Mucosa of rectum (tissue), 2 donors: Measurements from ENCODE around the gene TTC23.
A peak's percentile ranks its signal among the peaks of the same experiment; 100 is the strongest.

Experiments used
- H3K27ac ChIP-seq, 2 donors: one replicate each; pipeline ENCODE4 v1.7.0; 2013; ENCODE audit warnings: inconsistent platforms in 2 of 2, low read depth in 2 of 2, low read length in 2 of 2
- H3K27me3 ChIP-seq, 2 donors: one replicate each; pipeline ENCODE4 v1.7.0; 2013; ENCODE audit warnings: low read length in 2 of 2; ENCODE audit not compliant: control insufficient read depth in 2 of 2, insufficient read depth in 2 of 2
- H3K36me3 ChIP-seq, 2 donors: one replicate each; pipeline ENCODE4 v1.7.0; 2013; ENCODE audit warnings: low read length in 2 of 2; ENCODE audit not compliant: control insufficient read depth in 2 of 2, insufficient read depth in 2 of 2
- H3K4me1 ChIP-seq, 2 donors: one replicate each; pipeline ENCODE4 v1.7.0; 2013; ENCODE audit warnings: low read length in 2 of 2, mild to moderate bottlenecking in 1 of 2; ENCODE audit not compliant: control insufficient read depth in 2 of 2, insufficient read depth in 2 of 2
- H3K4me3 ChIP-seq, 2 donors: one replicate each; pipeline ENCODE4 v1.7.0; 2013; ENCODE audit warnings: low read length in 2 of 2
- H3K9ac ChIP-seq, 2 donors: one replicate each; pipeline ENCODE4 v1.7.0; 2013; ENCODE audit warnings: low read length in 2 of 2, low read depth in 1 of 2, mild to moderate bottlenecking in 1 of 2
- H3K9me3 ChIP-seq, 2 donors: one replicate each; pipeline ENCODE4 v1.7.0; 2013; ENCODE audit warnings: low read length in 2 of 2; ENCODE audit not compliant: control insufficient read depth in 2 of 2
- donor health status: healthy.
- donor health status: Normal muscosa, but diverticular disease.

TTC23 gene, protein sequence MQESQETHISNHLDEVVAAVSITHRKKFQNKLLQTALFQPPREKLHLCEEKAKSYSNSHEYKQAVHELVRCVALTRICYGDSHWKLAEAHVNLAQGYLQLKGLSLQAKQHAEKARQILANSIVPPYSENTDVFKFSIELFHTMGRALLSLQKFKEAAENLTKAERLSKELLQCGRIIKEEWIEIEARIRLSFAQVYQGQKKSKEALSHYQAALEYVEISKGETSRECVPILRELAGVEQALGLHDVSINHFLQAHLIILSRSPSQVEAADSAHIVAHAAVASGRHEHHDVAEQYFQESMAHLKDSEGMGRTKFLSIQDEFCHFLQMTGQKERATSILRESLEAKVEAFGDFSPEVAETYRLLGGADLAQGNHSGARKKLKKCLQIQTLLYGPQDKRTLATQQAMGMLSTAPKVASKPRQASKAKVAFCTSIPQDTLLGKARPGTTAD

DNA sequence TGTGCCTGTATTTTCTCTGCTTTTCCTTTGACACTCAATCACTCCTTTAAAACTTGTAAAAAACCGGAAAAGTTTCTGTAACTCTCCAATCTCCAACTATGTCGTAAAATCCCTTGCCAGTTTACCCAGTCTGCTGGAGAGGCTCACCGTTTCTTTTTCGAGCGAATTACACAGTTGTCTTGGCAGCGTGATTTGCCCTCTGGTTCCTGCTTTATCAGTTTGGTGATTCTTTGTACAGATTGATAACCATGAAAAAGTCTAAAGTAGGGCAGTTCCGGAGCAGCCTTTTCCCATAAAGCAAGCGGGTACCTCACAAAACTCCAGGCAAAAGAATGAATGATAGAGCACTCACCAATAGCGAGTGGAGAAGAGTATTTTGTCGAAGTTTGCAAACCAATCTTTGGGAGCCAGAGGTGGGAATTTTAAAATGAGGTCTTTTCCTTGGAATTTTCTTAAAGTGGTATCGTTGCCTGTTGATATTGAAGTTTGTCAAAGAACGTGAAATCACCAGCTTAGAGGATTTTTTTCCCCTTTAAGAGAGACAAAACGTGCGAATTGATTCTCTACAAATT, at the start of gene TTC23:
TTC23 (minus strand) TSS at position 312 of the 572 bp plus-strand sequence. CDS start 20,869 bp downstream, outside the sequence.
- Histone ChIP-seq H3K9ac (peak within 1 kb of the TSS; percentile 78 to 88), H3K4me3 (peak within 1 kb of the TSS; percentile 85 to 88), H3K9me3 (no peaks in the 10 kb centered on the region), H3K27ac (peak within 1 kb of the TSS; percentile 95 to 96), H3K27me3 (no peaks in the 10 kb centered on the region), H3K36me3 (no peaks in the 10 kb centered on the region), H3K4me1 (peaks cover 15 to 18% of the 10 kb centered on the region in 2 donors)

DNA sequence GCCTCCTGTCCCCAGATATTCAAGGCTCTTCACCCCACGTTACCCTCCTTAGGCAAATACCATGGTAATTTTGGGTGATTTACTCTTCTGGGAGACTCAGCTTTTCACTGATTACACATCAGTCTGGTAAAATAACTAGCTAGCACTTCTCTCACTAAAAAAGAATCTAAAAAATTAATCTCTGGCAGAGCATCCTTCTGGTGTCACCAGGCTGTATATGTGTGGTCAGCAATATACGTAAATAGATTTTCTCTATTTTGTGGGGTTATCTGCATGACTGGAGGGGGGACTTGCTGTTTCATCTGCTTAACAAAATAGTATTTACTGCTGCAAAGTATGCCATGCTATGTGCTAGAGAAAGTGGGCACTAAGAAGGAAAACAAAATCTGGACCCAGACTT, 47.0 kb upstream of the TTC23 start:
- Histone ChIP-seq H3K4me3 (no peak overlapping the region), H3K9me3 (no peaks in the 10 kb centered on the region), H3K27me3 (no peaks in the 10 kb centered on the region), H3K36me3 (peaks cover 0 to under 1% of the 10 kb centered on the region in 2 donors), H3K4me1 (no peaks in the 10 kb centered on the region), H3K9ac (no peak overlapping the region), H3K27ac (no peak overlapping the region)

DNA sequence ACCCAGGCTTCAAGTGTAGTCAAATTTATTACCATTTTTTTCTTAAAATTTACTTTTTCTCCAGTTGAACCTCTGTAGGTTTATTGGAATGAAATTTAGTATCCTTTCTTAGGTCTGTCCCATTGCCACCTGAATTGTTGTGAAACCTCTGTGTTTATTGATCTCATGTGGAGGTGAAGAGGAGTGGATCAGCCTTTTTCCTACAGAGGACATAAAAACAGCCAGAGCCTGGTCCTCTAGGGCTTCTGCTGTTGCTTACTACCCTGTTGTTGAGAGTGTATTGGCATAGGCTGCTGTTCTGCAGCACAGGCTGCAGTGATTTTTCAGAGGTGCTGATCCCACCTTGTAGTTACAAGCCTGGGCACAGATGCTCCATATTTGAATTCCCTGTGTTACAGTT, 46.5 kb upstream of the TTC23 start:
- Histone ChIP-seq H3K4me1 (no peaks in the 10 kb centered on the region), H3K27ac (no peak overlapping the region), H3K9ac (no peak overlapping the region), H3K9me3 (no peaks in the 10 kb centered on the region), H3K36me3 (peaks cover 0 to 2% of the 10 kb centered on the region in 2 donors), H3K27me3 (no peaks in the 10 kb centered on the region), H3K4me3 (no peak overlapping the region)

DNA sequence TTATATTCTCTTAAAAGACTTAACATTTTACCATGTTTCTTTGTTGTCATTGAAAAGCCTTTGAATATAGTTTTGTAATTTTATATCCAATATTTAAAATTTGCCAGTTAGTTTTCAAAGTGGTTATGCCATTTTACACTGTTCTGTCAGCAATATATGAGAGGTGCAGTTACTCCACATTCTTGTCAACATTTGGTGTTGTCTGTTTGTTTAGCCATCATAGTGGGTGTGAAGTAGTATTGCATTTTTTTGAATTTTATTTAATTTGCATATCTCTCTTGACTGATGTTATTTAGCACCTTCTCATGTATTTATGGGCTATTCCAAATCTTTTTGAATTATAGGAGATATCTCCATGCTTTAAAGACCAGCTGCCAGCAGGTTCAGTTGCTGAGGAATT, 42.3 kb upstream of the TTC23 start:
- H3K4me1 ChIP-seq: no peaks in the 10 kb centered on the region
- no peaks in the 10 kb centered on the region for H3K27me3 ChIP-seq
- H3K9ac ChIP-seq: no peak overlapping the region
- peaks cover 0 to 2% of the 10 kb centered on the region in 2 donors for H3K36me3 ChIP-seq
- no peak overlapping the region for H3K4me3 ChIP-seq
- no peaks in the 10 kb centered on the region for H3K9me3 ChIP-seq
- H3K27ac ChIP-seq: no peak overlapping the region

DNA sequence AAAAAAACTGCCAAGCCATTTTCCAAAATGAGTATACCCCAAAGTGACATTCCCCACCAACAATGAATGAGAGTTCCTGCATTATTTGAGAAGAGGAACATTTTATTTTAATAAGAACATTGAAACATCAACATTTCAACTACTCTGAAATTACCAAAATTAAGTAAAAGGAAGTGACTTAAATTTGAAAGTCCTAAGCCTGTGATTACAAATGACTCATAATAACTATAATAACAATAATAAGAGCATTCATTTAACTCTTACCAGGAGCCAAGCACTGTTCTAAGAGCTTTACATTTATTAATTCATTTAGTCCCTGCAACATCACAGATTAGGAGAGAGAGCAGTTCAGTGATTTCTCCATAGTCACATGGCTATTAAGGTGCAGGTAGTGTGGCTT, 34.3 kb upstream of the TTC23 start:
- H3K4me1 ChIP-seq: no peaks in the 10 kb centered on the region
- H3K4me3 ChIP-seq: no peak overlapping the region
- H3K36me3 ChIP-seq: no peaks in the 10 kb centered on the region
- no peak overlapping the region for H3K9ac ChIP-seq
- H3K27me3 ChIP-seq: no peaks in the 10 kb centered on the region
- no peaks in the 10 kb centered on the region for H3K9me3 ChIP-seq
- no peak overlapping the region for H3K27ac ChIP-seq

DNA sequence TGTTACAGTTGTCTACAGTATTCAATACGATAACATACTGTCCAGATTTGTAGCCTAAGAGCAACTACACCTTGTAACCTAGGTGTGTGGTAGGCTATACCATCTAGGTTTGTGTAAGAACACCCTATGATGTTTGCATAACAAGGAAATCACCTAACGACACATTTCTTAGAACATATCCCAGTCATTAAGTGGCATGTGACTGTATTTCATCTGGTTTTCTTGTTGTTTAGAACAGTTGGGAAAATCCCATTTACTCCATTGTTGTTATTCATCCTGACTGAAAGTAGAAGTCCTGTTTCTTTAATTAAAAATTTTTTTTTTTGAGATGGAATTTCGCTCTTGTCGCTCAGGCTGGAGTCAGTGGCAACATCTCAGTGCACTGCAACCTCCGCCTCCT, 33.2 kb upstream of the TTC23 start:
- Histone ChIP-seq H3K4me1 (no peaks in the 10 kb centered on the region), H3K27me3 (no peaks in the 10 kb centered on the region), H3K9me3 (no peaks in the 10 kb centered on the region), H3K9ac (no peak overlapping the region), H3K36me3 (no peaks in the 10 kb centered on the region), H3K27ac (no peak overlapping the region), H3K4me3 (no peak overlapping the region)

DNA sequence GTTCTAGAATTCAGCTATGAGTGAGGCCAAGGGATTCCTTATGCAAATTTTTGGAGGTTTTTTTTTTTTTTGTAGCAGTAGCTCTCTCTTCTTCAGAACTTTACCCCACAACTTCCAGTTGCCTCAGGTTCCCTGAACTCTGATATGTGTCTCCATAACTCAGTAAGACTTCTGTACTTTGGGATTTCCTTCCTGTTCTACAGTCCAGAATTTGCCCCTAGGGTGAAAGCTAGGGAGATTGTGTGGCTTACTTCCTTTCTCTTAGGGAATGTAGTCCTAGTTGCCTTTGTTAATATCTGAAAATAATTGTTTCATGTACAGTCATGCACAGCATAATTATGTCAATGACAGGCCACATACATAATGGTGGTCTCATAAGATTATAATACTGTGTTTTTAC, 32.7 kb upstream of the TTC23 start:
- Histone ChIP-seq H3K27ac (no peak overlapping the region), H3K36me3 (no peaks in the 10 kb centered on the region), H3K9me3 (no peaks in the 10 kb centered on the region), H3K4me3 (no peak overlapping the region), H3K9ac (no peak overlapping the region), H3K4me1 (no peaks in the 10 kb centered on the region), H3K27me3 (no peaks in the 10 kb centered on the region)

DNA sequence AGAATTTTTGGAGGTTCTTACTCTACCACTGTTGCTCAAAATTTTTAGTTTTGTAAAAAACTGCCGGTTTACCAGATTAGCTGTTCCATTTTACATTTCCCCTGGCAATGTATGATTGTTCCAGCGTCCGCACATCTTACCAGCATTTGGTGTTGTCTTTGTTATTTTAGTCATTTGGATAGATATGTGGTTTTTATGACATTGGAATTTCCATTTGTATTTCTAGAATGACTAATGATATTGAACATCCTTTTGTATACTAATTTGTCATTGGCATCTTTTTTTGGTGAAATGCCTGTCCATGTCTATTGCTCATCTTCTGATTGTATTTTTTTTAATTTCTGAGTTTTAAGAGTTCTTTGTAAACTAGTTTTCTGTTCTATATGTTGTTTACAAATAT, 30.4 kb upstream of the TTC23 start:
- Histone ChIP-seq H3K9me3 (no peaks in the 10 kb centered on the region), H3K27ac (no peak overlapping the region), H3K4me1 (no peaks in the 10 kb centered on the region), H3K36me3 (no peaks in the 10 kb centered on the region), H3K4me3 (no peak overlapping the region), H3K27me3 (no peaks in the 10 kb centered on the region), H3K9ac (no peak overlapping the region)

DNA sequence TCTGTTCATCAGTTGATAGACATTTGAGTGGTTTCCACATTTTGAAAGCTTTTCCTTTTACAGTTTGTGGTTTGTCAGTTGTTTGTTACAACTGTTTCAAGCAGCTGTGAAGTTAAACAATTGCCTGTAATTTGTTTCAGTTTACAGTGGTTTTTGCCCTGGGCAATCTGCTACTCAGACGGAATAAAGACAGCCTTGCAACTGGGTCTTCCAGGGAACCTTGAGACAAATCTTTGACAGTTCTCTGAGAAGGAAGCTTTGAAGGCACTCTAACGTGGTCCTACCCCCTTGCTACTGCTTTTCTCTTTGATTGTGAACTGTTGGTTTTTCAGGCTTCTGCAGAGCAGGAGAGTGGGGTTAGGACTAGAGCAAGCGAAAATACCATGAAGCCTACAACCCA, 29.9 kb upstream of the TTC23 start:
- H3K27me3 ChIP-seq: no peaks in the 10 kb centered on the region
- no peaks in the 10 kb centered on the region for H3K36me3 ChIP-seq
- no peak overlapping the region for H3K9ac ChIP-seq
- H3K9me3 ChIP-seq: no peaks in the 10 kb centered on the region
- no peak overlapping the region for H3K4me3 ChIP-seq
- H3K4me1 ChIP-seq: no peaks in the 10 kb centered on the region
- H3K27ac ChIP-seq: no peak overlapping the region

DNA sequence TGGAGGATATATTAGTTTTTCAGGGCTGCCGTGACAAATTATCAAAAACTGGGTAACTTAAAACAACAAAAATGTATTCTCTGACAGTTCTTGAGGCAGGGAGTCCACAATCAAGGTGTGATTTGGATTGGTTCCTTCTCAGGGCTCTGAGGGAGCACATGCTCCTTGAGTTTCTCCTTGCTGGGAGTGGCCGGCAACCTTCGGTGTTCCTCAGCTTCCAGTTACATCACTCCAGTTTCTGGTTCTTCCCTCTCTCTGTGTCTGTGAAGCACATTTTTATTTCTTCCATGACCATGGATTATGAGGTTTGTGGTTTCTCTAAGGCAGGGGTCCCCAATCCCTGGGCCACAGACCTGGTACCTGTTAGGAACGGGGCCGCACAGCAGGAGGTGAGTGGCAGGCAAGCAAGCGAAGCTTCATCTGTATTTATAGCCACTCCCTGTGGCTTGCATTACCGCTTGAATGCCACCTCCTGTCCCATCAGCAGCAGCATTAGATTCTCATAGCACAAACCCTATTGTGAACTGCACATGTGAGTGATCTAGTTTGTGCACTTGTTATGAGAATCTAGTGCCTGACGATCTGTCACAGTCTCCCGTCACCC, 26.2 kb upstream of the TTC23 start:
- no peaks in the 10 kb centered on the region for H3K9me3 ChIP-seq
- no peak overlapping the region for H3K9ac ChIP-seq

More for the DNA sequence above, 26.2 kb upstream of the TTC23 start:
- Histone ChIP-seq H3K27me3 (no peaks in the 10 kb centered on the region), H3K27ac (no peak overlapping the region), H3K4me1 (no peaks in the 10 kb centered on the region), H3K36me3 (no peaks in the 10 kb centered on the region), H3K4me3 (no peak overlapping the region)
